Transverse colon (tissue), 4 donors: ENCODE results near the gene CRLF1. TPM values are rescaled to one million over a fixed set of nuclear protein-coding genes. Genes with fewer than 3 reads are reported as not detected.

Source experiments
- DNase-seq: peaks from one replicate; pipeline ENCODE4 v3.0.0-alpha.2; 2019
- H3K27ac ChIP-seq, 4 donors: fragments of 200-600 bp; sonication (generic); 2 replicates each; pipeline ENCODE4 v1.5.1; 2016 to 2018; ENCODE audit warnings: inconsistent platforms in 4 of 4
- H3K27me3 ChIP-seq: fragments of 200-600 bp; sonication (generic); 2 replicates; pipeline ENCODE4 v1.5.1; 2017; ENCODE audit warnings: inconsistent platforms
- H3K36me3 ChIP-seq, 4 donors: fragments of 200-600 bp; sonication (generic); 2 replicates each; pipeline ENCODE4 v1.5.1; 2017 to 2019; ENCODE audit warnings: inconsistent platforms in 4 of 4
- H3K4me1 ChIP-seq, 4 donors: fragments of 200-600 bp; sonication (generic); 2 replicates each; pipeline ENCODE4 v1.5.1; 2017 to 2020; ENCODE audit warnings: inconsistent platforms in 4 of 4
- H3K4me3 ChIP-seq, 4 donors: fragments of 200-600 bp; sonication (generic); 1 replicate in 1 of 4; 2 replicates in 3 of 4; pipeline versions ENCODE4 v1.5.1 to v1.6.1; 2017 to 2019; ENCODE audit warnings: inconsistent platforms in 4 of 4
- H3K9me3 ChIP-seq, 2 donors: fragments of 200-600 bp; sonication (generic); 2 replicates each; pipeline ENCODE4 v1.5.1; 2017 to 2019; ENCODE audit warnings: inconsistent platforms in 2 of 2
- EP300 ChIP-seq: sonication (generic); formaldehyde crosslinking; IDR thresholded peaks from one replicate; pipeline ENCODE4 v1.6.1; 2017; ENCODE audit warnings: antibody characterized with exemption, low read depth
- POLR2A ChIP-seq: fragments of 450-650 bp; IDR thresholded peaks from one replicate; pipeline ENCODE4 v1.6.1; 2016; ENCODE audit warnings: antibody characterized with exemption, mild to moderate bottlenecking, moderate library complexity
- POLR2AphosphoS5 ChIP-seq, 3 donors: sonication (generic); formaldehyde crosslinking; IDR thresholded peaks; one replicate each; pipeline ENCODE4 v1.6.1; 2016; ENCODE audit warnings: antibody characterized with exemption in 3 of 3
- WGBS, 2 donors: methylation state at CpG; one replicate each; pipeline ENCODE4 v1.1.5; 2018; ENCODE audit warnings: low coverage in 1 of 2; 5-methylcytosine and 5-hydroxymethylcytosine counted together
- in situ Hi-C, 4 donors: fragments of 200-750 bp; cut with MboI; loops; one replicate each; pipeline versions ENCODE4 v1.15.0 to v1.15.1; 2017; ENCODE audit warnings: low sequenced_read_pairs in 3 of 4, low pct_ligation_motif_present in 1 of 4, low pct_unique_long_range_greater_than_20kb in 1 of 4
- intact Hi-C: fragments of 100-400 bp; cut with DNase I; formaldehyde crosslinking; loops from one replicate; pipeline ENCODE4 v1.15.1; 2023; ENCODE audit warnings: low total_unique reads
- total RNA-seq, 4 donors: library from RNA; depleted of rRNA; stranded (reverse); fragments of >200 nt; gene quantifications; one replicate each; pipeline ENCODE4 v1.1.0, GENCODE V29; 2016
- TF ChIP-seq, protein P1 (sequence below), 5 experiments: fragments of 200-600 bp in 3 of 5; fragments of 450-650 bp in 2 of 5; sonication (generic) in 3 of 5; IDR thresholded peaks; 1 replicate in 2 of 5; 2 replicates in 3 of 5; pipeline ENCODE4 v1.5.1; 2016 to 2017; ENCODE audit warnings: antibody characterized with exemption in 5 of 5, inconsistent platforms in 3 of 5, mild to moderate bottlenecking in 2 of 5, moderate library complexity in 1 of 5

The CRLF1 gene
- total RNA-seq, 4 donors from 2014 or later: 1.1 to 21.0 (median 6.1) TPM

DNA sequence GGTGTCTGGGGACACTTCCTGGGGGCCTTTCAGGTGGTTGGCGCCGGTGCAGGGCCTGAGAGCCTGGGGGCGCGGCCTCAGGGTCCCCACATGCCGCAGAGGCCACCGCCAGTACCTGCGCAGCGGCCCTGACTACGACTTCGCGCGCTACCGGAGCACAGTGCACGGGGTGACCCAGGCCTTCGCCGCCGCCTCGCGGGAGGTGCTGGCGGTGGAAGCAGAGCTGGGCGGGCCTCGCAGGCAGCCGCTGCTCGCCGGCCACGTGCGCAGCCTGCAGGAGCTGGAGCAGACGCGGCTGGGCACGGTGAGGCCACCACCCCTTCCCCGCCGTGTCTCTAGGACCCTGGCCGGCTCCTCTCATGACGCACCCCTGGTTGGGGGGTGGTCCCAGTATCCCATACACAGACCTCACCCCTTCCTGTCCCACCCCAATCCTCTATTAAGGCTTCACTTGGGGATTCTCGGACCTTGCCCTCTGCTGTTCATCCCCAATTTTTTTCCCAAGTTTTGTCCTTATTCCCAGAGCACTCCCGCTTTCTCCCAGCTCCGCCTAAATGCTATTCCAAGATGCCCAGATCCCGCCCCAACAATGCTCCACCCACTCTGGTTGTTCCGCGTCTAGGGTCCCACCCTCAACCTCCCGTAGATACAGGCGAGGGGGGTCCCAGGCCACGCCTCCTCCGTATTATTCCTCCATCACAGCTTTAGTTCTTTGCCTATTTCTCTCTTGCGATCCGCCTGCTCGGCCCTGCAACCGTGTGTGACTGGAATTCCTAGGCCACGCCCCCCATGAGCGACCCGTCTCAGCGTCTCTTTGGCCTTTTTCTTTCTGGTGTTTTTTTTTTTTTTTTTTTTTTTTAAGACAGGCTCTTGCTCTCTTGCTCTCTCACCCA is 17.0 kb downstream of the CRLF1 start:
- in situ Hi-C loops: loop anchor here (10.0 to 25.0 kb wide), 3 partner anchors 127 to 255 kb away; partner anchors contain the start of gene UPF1 (in 2 of the 4)
- peak; percentile 77 for DNase-seq
- intact Hi-C loops: loop anchor here (5.0 kb wide), 1 partner anchor 258 kb away; no protein-coding TSS in a partner anchor
- H3K27me3 ChIP-seq: no peaks in the 10 kb centered on the region
- WGBS, 2 donors: 25 to 41% methylated on average over 20 to 43 of the region's 52 CpGs
- no peaks in the 10 kb centered on the region for H3K9me3 ChIP-seq
- TF ChIP-seq POLR2A (no peak), EP300 (no peak), POLR2AphosphoS5 (IDR thresholded peaks at IDR 0.05) (peak in 1 of 3 donors; percentile 13)
- TF ChIP-seq, protein P1, sequence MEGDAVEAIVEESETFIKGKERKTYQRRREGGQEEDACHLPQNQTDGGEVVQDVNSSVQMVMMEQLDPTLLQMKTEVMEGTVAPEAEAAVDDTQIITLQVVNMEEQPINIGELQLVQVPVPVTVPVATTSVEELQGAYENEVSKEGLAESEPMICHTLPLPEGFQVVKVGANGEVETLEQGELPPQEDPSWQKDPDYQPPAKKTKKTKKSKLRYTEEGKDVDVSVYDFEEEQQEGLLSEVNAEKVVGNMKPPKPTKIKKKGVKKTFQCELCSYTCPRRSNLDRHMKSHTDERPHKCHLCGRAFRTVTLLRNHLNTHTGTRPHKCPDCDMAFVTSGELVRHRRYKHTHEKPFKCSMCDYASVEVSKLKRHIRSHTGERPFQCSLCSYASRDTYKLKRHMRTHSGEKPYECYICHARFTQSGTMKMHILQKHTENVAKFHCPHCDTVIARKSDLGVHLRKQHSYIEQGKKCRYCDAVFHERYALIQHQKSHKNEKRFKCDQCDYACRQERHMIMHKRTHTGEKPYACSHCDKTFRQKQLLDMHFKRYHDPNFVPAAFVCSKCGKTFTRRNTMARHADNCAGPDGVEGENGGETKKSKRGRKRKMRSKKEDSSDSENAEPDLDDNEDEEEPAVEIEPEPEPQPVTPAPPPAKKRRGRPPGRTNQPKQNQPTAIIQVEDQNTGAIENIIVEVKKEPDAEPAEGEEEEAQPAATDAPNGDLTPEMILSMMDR (IDR thresholded peaks at IDR 0.05): peak; percentile 17 to 68 (median 32)
- H3K27ac ChIP-seq: peak overlapping the region; percentile 86 to 98 (median 95)
- H3K4me1 ChIP-seq: peaks cover 8 to 31% (median 21%) of the 10 kb centered on the region in 4 donors
- peaks cover 0 to 4% (median 0%) of the 10 kb centered on the region in 4 donors for H3K36me3 ChIP-seq
- peak overlapping the region; percentile 49 to 86 (median 80) for H3K4me3 ChIP-seq

DNA sequence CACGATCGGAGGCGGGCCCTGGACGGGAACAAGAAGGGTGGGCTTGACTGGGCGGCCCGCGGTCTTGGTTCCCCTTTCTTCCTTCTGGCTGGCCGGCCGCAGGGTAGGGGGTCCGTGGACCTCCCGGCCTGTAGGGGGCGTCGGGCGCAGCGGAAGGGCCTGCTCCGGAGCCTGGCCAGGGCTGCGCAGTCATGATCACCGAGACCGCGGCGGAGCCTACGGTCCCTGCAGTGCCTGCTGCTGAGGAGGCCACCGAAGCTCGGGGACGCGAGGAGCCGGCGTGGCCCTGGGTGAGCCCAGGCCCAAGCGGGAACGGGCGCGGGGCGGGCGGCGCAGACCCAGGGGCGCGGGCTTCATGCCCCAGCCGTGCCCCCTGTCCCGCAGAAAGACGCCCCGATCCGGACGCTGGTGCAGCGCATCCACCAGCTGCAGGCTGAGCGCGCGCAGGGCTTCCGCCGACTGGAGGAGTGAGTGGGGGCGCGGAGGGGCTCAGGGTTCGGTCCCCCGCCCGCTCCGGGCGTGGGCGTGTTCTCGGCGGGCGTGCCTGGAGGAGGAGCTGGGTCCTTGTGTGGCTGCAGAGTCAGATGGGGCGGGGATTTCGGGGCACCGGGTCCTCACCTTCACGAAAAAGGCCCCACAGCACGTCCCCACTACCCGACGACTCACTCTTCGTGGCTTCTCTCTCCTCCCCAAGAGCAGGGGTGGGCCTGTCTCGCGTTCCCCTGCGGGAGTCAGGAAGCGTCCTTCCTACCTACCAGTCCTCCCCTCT is 17.8 kb downstream of the CRLF1 start, which contains the start of gene REX1BD:
TSS of gene REX1BD (plus strand) at position 188 of the 769 bp plus-strand sequence. CDS start at position 192, 4 bp downstream.
- Histone ChIP-seq H3K4me3 (peak within 1 kb of the TSS; percentile 49 to 86 (median 80)), H3K4me1 (peaks cover 5 to 24% (median 14%) of the 10 kb centered on the region in 4 donors), H3K9me3 (no peaks in the 10 kb centered on the region), H3K36me3 (peaks cover 0 to 4% (median 0%) of the 10 kb centered on the region in 4 donors), H3K27me3 (no peaks in the 10 kb centered on the region), H3K27ac (peak within 1 kb of the TSS; percentile 86 to 98 (median 95))
- intact Hi-C loops: no loop called here
- DNase-seq: peak; percentile 84
- 1% methylated on average over 26 of the region's 72 CpGs; no CpG with 5 or more reads in 1 of the 2 donors for WGBS, 2 donors
- TF ChIP-seq EP300 (no peak), POLR2A (peak; percentile 47), POLR2AphosphoS5 (IDR thresholded peaks at IDR 0.05) (peak; percentile 26 to 73 (median 63))
- TF ChIP-seq, protein P1 (IDR thresholded peaks at IDR 0.05): peak; percentile 85 to 89 (median 89)
- in situ Hi-C loops: loop anchor here in 3 of 4 donors (25.0 kb wide), 2 partner anchors 126 to 249 kb away; partner anchors contain the start of gene UPF1 (in 2 of the 3)

DNA sequence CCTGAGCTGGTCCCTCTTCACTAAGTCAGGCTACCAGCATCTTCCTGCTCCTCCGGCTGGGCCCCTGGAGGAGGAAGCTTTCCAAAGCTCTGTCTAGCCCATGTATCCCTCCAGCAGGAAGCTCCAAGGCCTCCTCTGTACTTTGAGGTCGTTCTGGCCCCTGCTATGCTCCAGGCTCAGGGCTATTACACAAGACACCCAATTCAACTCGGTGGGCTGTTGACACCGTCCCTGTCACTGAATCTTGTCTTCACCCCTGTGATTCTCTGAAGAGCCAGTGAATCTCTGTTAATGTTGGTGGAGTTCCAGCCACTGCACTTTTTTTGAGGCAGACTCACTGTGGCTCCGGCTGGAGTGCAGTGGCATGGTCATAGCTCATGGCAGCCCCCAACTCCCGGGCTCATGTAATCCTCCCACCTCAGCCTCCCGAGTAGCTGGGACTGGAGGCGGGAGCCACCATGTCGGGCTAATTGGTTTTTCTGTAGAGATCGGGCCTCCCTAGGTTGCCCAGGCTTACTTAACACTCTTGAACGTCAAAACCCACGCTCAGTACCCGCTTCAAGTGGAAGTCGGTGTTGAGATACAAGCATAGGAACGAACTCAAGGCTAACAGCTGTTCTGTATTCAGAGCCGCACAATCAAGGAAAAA is 18.5 kb downstream of the CRLF1 start:
- DNase-seq: no peak
- H3K27ac ChIP-seq: peak overlapping the region; percentile 86 to 98 (median 95)
- peaks cover 0 to 4% (median 0%) of the 10 kb centered on the region in 4 donors for H3K36me3 ChIP-seq
- intact Hi-C loops: no loop called here
- H3K4me3 ChIP-seq: peak overlapping the region in 3 of 4 donors; percentile 75 to 86 (median 84)
- in situ Hi-C loops: loop anchor here in 3 of 4 donors (25.0 kb wide), 2 partner anchors 126 to 249 kb away; partner anchors contain the start of gene UPF1 (in 2 of the 3)
- no peaks in the 10 kb centered on the region for H3K27me3 ChIP-seq
- WGBS, 2 donors: 27 to 51% methylated on average over 3 to 16 of the region's 16 CpGs
- TF ChIP-seq, protein P1 (IDR thresholded peaks at IDR 0.05): no peak
- TF ChIP-seq EP300 (no peak), POLR2AphosphoS5 (IDR thresholded peaks at IDR 0.05) (no peak)
- no peaks in the 10 kb centered on the region for H3K9me3 ChIP-seq
- peaks cover 5 to 23% (median 12%) of the 10 kb centered on the region in 4 donors for H3K4me1 ChIP-seq
